Stimulated activated CD4-positive, alpha-beta T cell treated with anti-CD3 and anti-CD28 coated beads, Interleukin-1b, Interleukin-23, amount 100 ng/mL, for 48 hours (primary cell): Measurements from ENCODE around the gene CHERP.

Experiments used
- DNase-seq: peaks from one replicate; pipeline ENCODE4 v3.0.0-alpha.2; 2020

The CHERP gene

GRCh38 chr19:16542045-16542909, at the start of gene CHERP:
Gene CHERP (minus strand): TSS chr19:16542437. CDS start chr19:16542378, 59 bp downstream.
- DNase-seq, result peak; percentile 92

- DNase-seq, result no peak
These were observed 48.9 kb upstream of the CHERP start for GRCh38 chr19:16590876-16591802.

GRCh38 chr19:16589917-16590316, 47.7 kb upstream of the CHERP start:
- DNase-seq, result no peak

- no peak for DNase-seq
These were observed 46.8 kb upstream of the CHERP start for GRCh38 chr19:16588824-16589577.

- DNase-seq, result peak; percentile 78
These were observed 45.9 kb upstream of the CHERP start for GRCh38 chr19:16587833-16588823.

- peak; percentile 64 for DNase-seq
These were observed 45.0 kb upstream of the CHERP start for GRCh38 chr19:16586991-16587832.

- no peak for DNase-seq
These were observed 44.2 kb upstream of the CHERP start for GRCh38 chr19:16586477-16586871.

GRCh38 chr19:16585808-16586476, 43.7 kb upstream of the CHERP start:
- DNase-seq, result peak; percentile 33

GRCh38 chr19:16585094-16585801, 43.0 kb upstream of the CHERP start:
- DNase-seq, result no peak

- DNase-seq, result peak; percentile 90
These were observed 42.2 kb upstream of the CHERP start for GRCh38 chr19:16584248-16585093.

- DNase-seq, result no peak
These were observed 40.4 kb upstream of the CHERP start for GRCh38 chr19:16582486-16583261.

- DNase-seq, result no peak
These were observed 39.7 kb upstream of the CHERP start for GRCh38 chr19:16581971-16582343.

GRCh38 chr19:16581145-16581970, 39.1 kb upstream of the CHERP start:
- DNase-seq, result no peak

GRCh38 chr19:16579381-16579780, 37.1 kb upstream of the CHERP start:
- DNase-seq, result no peak

- no peak for DNase-seq
These were observed 35.3 kb upstream of the CHERP start for GRCh38 chr19:16577531-16577985.

GRCh38 chr19:16576690-16577530, 34.7 kb upstream of the CHERP start:
- DNase-seq, result no peak
